OCI-LY7 (cell line): ENCODE results near the gene TMPRSS4.

Experiments
- CTCF ChIP-seq: fragments of 200-600 bp; sonication (generic); conservative IDR thresholded peaks from 2 replicates; pipeline ENCODE4 v1.5.1; 2014; ENCODE audit warnings: mild to moderate bottlenecking, antibody characterized with exemption, low read length, moderate library complexity, mixed read lengths
- EZH2phosphoT487 ChIP-seq: fragments of 200-600 bp; sonication (generic); IDR thresholded peaks from 2 replicates; pipeline ENCODE4 v1.6.1; 2018; ENCODE audit warnings: low read depth, borderline replicate concordance, mild to moderate bottlenecking, mixed run types, antibody characterized with exemption, low read length, moderate library complexity, mixed read lengths

- no peak for TF ChIP-seq CTCF
- TF ChIP-seq EZH2phosphoT487 = no peak
Measured at GRCh38 chr11:118117790-118118601, 41.1 kb downstream of the TMPRSS4 start.
